Mucosa of rectum (tissue), 2 donors: ENCODE data around the gene RGSL1.
"Not testable (repeated sequence)": the region's sequence is repeated elsewhere in the genome, so short reads cannot be mapped to it uniquely, and the experiment has no call there.

Experiments
- H3K27ac ChIP-seq, 2 donors: one replicate each; pipeline ENCODE4 v1.7.0; 2013; ENCODE audit warnings: inconsistent platforms in 2 of 2, low read depth in 2 of 2, low read length in 2 of 2
- H3K27me3 ChIP-seq, 2 donors: one replicate each; pipeline ENCODE4 v1.7.0; 2013; ENCODE audit warnings: low read length in 2 of 2; ENCODE audit not compliant: control insufficient read depth in 2 of 2, insufficient read depth in 2 of 2
- H3K36me3 ChIP-seq, 2 donors: one replicate each; pipeline ENCODE4 v1.7.0; 2013; ENCODE audit warnings: low read length in 2 of 2; ENCODE audit not compliant: control insufficient read depth in 2 of 2, insufficient read depth in 2 of 2
- H3K4me1 ChIP-seq, 2 donors: one replicate each; pipeline ENCODE4 v1.7.0; 2013; ENCODE audit warnings: low read length in 2 of 2, mild to moderate bottlenecking in 1 of 2; ENCODE audit not compliant: control insufficient read depth in 2 of 2, insufficient read depth in 2 of 2
- H3K4me3 ChIP-seq, 2 donors: one replicate each; pipeline ENCODE4 v1.7.0; 2013; ENCODE audit warnings: low read length in 2 of 2
- H3K9ac ChIP-seq, 2 donors: one replicate each; pipeline ENCODE4 v1.7.0; 2013; ENCODE audit warnings: low read length in 2 of 2, low read depth in 1 of 2, mild to moderate bottlenecking in 1 of 2
- H3K9me3 ChIP-seq, 2 donors: one replicate each; pipeline ENCODE4 v1.7.0; 2013; ENCODE audit warnings: low read length in 2 of 2; ENCODE audit not compliant: control insufficient read depth in 2 of 2
- donor health status: healthy.
- donor health status: Normal muscosa, but diverticular disease.

RGSL1 gene

DNA sequence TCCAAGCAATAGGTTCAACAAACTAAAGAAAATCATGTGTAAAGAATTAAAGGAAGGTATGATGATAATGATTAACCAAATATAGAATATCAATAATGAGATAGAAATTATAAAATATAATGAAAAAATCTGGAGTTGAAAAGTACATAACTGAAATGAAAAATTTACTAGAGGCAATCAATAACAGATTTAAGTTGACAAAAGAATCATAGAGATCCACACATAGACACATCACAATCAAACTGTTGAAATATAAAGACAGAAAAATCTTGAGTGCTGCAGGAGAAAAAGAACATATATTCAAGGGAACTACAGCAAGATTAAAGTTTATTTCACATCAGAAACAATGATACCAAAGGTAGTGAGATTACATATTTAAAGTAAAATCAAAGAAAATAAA lies 75.4 kb downstream of the RGSL1 start:
- Histone ChIP-seq H3K27me3 (no peaks in the 10 kb centered on the region), H3K4me3 (no peak overlapping the region), H3K36me3 (no peaks in the 10 kb centered on the region), H3K9me3 (peaks cover 0 to 2% of the 10 kb centered on the region in 2 donors), H3K4me1 (peaks cover 0 to 3% of the 10 kb centered on the region in 2 donors), H3K27ac (no peak overlapping the region), H3K9ac (no peak overlapping the region)

DNA sequence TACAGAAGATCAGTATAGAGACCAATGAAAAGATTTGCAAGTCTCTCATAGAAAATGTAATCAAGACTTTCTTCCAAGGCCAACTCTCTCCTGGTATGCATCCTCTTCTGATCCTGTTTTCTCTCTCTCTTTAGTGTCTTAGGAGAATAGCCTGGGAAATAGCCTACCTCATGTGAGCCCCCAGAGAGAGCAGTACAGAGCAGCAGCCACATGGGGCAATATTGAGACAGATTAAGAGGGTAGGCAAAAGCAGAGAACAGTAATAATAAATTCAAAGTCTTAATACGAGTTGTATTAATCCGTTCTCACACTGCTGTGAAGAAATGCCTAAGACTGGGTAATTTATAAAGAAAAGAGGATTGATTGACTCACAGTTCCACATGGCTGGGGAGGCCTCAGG lies 77.7 kb downstream of the RGSL1 start:
- Histone ChIP-seq H3K9me3 (peaks cover 0 to 2% of the 10 kb centered on the region in 2 donors), H3K4me3 (no peak overlapping the region), H3K27ac (no peak overlapping the region), H3K36me3 (no peaks in the 10 kb centered on the region), H3K27me3 (no peaks in the 10 kb centered on the region), H3K9ac (no peak overlapping the region), H3K4me1 (peaks cover 0 to 3% of the 10 kb centered on the region in 2 donors)

DNA sequence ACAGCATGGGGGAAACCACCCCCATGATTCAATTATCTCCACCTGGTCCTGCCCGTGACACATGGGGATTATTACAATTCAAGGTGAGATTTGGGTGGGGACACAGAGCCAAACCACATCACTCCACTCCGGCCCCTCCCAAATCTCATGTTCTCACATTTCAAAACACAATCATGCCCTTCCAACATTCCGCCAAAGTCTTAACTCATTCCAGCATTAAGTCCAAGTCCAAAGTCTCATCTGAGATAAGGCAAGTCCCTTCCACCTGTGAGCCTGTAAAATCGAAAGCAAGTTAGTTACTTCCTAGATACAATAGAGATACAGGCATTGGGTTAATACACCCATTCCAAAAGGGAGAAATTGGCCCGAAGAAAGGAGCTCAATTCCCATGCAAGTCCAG lies 78.3 kb downstream of the RGSL1 start:
- H3K36me3 ChIP-seq, H3K4me1 ChIP-seq, H3K4me3 ChIP-seq, H3K9ac ChIP-seq, H3K9me3 ChIP-seq, H3K27ac ChIP-seq, H3K27me3 ChIP-seq: not testable (repeated sequence)

DNA sequence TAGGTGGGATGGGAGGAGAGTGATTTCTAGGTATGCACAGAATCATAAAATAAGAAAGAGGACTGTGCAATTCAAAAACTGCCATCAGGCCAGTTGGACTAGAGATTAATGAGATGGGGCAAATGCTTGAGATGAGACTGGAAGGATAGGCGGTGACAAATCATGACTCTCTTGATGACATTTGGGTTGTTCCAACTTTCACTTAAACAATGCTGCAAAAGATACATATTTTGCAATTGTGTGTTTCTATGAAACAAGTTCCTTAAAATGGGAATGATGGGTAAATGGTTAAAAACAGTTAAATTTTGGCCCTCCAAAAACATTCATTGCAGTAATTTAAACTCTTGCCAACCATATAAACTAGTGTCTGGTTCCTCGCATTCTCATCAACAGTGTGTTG lies 84.0 kb downstream of the RGSL1 start:
- H3K36me3 ChIP-seq = no peaks in the 10 kb centered on the region
- H3K9me3 ChIP-seq = no peaks in the 10 kb centered on the region
- H3K27ac ChIP-seq = no peak overlapping the region
- no peak overlapping the region for H3K4me3 ChIP-seq
- H3K9ac ChIP-seq = no peak overlapping the region
- no peaks in the 10 kb centered on the region for H3K4me1 ChIP-seq
- H3K27me3 ChIP-seq = no peaks in the 10 kb centered on the region

DNA sequence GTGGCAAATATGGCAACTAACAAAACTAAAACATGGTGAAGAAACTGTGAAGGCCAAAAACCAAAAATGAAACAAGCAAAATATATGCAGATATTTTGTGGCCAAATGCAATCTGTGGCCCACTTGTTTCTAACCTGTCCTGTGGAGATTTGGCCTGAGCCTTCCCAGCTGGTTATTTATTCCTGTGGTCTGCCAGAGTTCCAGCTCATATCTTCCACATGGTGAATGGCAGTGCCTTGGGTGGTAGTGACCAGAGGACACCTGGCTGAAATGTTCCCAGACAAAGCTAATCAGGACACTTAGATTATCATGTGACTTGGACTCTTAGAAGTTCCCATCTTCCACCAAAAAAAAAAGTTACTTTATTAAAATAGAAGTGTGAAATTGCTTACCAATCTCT lies 99.4 kb downstream of the RGSL1 start:
- H3K4me3 ChIP-seq = no peak overlapping the region
- no peak overlapping the region for H3K9ac ChIP-seq
- H3K27ac ChIP-seq = no peak overlapping the region
- H3K4me1 ChIP-seq = no peaks in the 10 kb centered on the region
- H3K9me3 ChIP-seq = peaks cover 0 to 3% of the 10 kb centered on the region in 2 donors
- H3K27me3 ChIP-seq = no peaks in the 10 kb centered on the region
- no peaks in the 10 kb centered on the region for H3K36me3 ChIP-seq

DNA sequence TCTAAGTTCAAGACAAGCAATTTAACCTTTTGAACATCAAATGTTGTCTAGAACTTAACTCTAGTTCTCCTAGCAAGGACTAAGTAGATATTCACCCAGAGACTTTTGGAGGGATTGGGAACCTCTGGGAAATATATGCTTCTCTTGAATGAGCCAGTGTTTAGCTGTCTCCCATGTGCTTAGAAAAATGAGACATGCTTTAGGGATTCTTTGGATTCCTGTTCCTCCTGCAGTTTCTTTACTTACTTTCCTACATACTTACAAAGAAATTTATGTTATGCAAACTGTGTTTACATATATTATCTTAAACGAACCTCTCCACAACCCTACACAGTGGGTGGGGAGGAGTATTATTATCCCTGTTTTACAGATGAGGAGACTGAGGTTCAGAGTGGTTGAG lies 99.9 kb downstream of the RGSL1 start:
- Histone ChIP-seq H3K4me3 (no peak overlapping the region), H3K27me3 (no peaks in the 10 kb centered on the region), H3K9ac (no peak overlapping the region)

DNA sequence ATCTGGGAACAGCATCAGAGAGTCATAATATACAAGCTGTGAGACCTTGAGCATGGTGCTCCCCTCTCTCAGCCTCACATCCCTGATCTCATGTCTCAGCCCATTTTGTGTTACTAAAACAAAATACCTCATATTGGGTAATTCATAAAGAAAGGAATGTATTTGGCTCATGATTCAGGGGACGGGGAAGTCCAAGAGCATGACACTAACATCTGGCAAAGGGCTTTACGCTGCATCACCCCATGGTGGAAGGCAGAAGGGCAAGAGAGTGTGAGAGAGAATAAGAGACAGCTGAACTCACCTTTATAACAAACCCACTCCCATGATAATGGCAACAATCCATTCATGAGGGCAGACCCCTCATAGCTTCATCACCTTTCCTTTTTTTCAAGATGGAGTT lies 102.6 kb downstream of the RGSL1 start:
- no peak overlapping the region for H3K9ac ChIP-seq
- no peak overlapping the region for H3K27ac ChIP-seq
- no peak overlapping the region for H3K4me3 ChIP-seq
- no peaks in the 10 kb centered on the region for H3K36me3 ChIP-seq
- no peaks in the 10 kb centered on the region for H3K4me1 ChIP-seq
- H3K27me3 ChIP-seq = no peaks in the 10 kb centered on the region
- peaks cover 0 to 3% of the 10 kb centered on the region in 2 donors for H3K9me3 ChIP-seq

More for the DNA sequence above, 99.9 kb downstream of the RGSL1 start:
- Histone ChIP-seq H3K27ac (no peak overlapping the region), H3K9me3 (peaks cover 0 to 3% of the 10 kb centered on the region in 2 donors), H3K4me1 (no peaks in the 10 kb centered on the region), H3K36me3 (no peaks in the 10 kb centered on the region)

DNA sequence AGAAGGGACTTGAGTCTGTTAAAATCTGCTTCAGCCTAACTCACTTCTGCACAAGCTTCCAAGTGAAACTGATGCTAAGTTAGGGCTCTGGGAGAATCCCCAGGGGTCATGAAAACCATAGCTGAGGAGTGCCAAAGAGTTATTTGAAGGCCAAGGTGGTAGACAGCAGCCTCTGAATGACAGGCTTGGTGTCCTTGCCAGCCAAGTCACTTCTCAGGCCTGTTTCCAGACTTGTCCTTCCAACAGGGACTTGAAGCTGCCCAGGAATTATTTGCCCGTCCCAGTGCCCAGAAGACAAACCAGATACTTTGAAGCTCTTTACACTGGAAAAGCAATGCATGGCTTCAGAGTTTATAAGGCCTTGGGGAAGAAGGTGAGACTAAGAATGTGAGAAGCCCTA lies 105.5 kb downstream of the RGSL1 start:
- Histone ChIP-seq H3K4me1 (no peaks in the 10 kb centered on the region), H3K9me3 (peaks cover 0 to 3% of the 10 kb centered on the region in 2 donors), H3K36me3 (no peaks in the 10 kb centered on the region), H3K4me3 (no peak overlapping the region), H3K27ac (no peak overlapping the region), H3K9ac (no peak overlapping the region), H3K27me3 (no peaks in the 10 kb centered on the region)

DNA sequence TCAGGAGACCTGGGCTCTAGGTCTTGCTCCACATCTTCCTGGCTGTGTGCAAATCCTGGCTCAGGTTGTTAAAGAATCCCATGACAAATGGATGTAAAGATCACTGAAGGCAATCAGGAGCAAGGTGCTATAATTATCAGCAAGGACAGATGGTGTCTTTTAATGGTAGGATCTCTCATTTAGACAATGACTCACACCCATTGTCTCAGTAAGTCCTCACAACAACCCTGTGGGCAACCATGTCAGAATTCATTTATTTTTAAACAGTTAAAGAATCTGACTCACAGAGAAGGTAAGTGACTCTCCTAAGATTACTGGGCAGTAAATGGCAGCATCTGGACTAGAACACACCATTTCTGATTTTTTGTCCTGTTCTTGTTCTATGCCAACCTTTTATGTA lies 106.3 kb downstream of the RGSL1 start:
- Histone ChIP-seq H3K9ac (no peak overlapping the region), H3K27me3 (no peaks in the 10 kb centered on the region), H3K4me3 (no peak overlapping the region), H3K36me3 (no peaks in the 10 kb centered on the region), H3K4me1 (no peaks in the 10 kb centered on the region), H3K9me3 (peaks cover 0 to 3% of the 10 kb centered on the region in 2 donors), H3K27ac (no peak overlapping the region)

DNA sequence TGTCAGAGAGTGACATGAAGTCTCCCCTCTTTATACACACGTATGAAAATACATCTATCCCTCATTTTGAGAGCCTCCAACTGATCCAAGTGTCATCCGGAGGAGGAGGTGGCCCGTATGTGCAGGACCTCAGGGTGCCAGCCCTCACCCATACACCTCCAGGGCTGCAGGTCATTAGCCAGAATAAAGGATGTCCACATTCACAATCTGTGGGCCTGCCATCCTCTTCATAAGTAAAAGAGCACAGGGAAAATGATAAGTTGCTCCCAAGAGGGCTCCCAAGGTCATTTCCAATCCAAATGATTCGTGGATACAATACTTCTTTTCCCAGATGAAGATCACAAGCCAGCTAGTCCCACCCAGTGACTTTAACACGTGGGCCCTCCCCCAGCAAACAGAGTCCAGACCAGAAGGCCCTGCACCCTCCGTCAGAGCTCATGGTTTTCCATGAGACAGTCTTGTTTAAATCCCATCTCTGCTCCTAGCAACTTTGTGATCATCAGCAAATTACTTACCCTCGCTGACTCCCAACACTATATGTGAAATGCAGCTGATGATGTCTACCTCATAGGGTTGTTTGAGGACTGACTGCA lies 110.5 kb downstream of the RGSL1 start:
- no peak overlapping the region for H3K4me3 ChIP-seq
- no peaks in the 10 kb centered on the region for H3K36me3 ChIP-seq
- no peak overlapping the region for H3K27ac ChIP-seq
- no peaks in the 10 kb centered on the region for H3K9me3 ChIP-seq
- H3K9ac ChIP-seq = no peak overlapping the region
- H3K4me1 ChIP-seq = no peaks in the 10 kb centered on the region
- peaks cover 0 to 2% of the 10 kb centered on the region in 2 donors for H3K27me3 ChIP-seq

DNA sequence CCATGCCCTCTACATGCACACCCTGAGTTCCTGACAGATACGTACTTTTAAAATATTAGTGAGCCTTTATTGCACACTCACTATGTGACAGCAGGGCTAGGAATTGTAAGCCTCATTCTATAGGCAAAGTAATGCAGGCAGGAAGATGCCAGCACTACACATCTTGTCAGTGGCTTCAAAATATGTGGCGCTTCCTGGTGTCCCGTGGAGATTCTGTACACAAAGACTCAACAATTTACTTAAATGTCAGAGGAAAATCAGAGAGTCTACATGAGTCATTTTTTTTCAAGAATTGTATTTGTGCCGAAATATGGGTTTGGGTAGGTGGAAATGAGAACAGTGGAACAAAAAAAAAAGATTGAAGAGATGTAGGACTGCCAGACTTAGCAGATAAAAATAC lies 111.5 kb downstream of the RGSL1 start:
- H3K9me3 ChIP-seq = no peaks in the 10 kb centered on the region
- no peaks in the 10 kb centered on the region for H3K4me1 ChIP-seq
- no peaks in the 10 kb centered on the region for H3K36me3 ChIP-seq
- H3K4me3 ChIP-seq = no peak overlapping the region
- H3K27me3 ChIP-seq = peaks cover 0 to 2% of the 10 kb centered on the region in 2 donors
- H3K9ac ChIP-seq = no peak overlapping the region
- no peak overlapping the region for H3K27ac ChIP-seq
